ENCODE measurements around the gene FBXO21. TPM values are rescaled to one million over a fixed set of nuclear protein-coding genes. Genes with fewer than 3 reads are reported as not detected.
"Not testable (repeated sequence)": the region's sequence is repeated elsewhere in the genome, so short reads cannot be mapped to it uniquely, and the experiment has no call there.

Gene FBXO21
- total and polyA plus RNA-seq, 3 experiments from 2014 or later, result 27.3 to 48.6 (median 34.6) TPM

DNA sequence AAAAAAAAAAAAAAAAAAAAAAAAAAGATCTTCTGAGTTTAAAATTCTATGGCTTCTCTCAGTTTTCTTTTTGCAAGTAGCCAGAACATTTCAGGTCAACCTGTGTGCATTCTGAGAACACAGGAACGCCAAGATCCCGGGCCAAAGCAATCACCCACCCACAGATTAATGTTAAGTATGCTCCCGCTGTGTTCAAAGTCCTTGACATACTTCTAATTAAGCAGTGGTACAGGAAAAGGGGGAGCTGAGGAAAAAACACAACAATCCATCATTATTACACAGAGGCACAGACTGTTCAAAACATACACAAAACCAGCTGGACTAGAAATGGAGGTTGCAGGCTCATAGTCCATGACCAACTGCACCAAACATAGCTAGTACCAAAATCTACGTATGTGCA, 2.8 kb downstream of the FBXO21 start:
- ChIA-PET CTCF (no interaction called here), POLR2A (interaction anchor here (0.7 to 0.8 kb wide), 2 partner anchors 27 to 115 kb away, joined by 7 to 8 read pairs; no protein-coding TSS in a partner anchor)
- Mint-ChIP-seq H3K4me3 (peak overlapping the region in 2 of 7 donors; percentile 14 to 43), H3K9me3 (no peaks in the 10 kb centered on the region), H3K27me3 (peaks cover 0 to 1% of the 10 kb centered on the region in 2 donors), H3K4me1 (peaks cover 35 to 56% (median 41%) of the 10 kb centered on the region in 3 donors), H3K27ac (no peak overlapping the region), H3K36me3 (peaks cover 7 to 61% (median 15%) of the 10 kb centered on the region in 3 donors)
- H3K9me3 ChIP-seq (ENCODE audit: low read length), result no peaks in the 10 kb centered on the region
- peaks cover 20% of the 10 kb centered on the region for H3K36me3 ChIP-seq (ENCODE audit: insufficient read depth, low read length)
- H3K4me1 ChIP-seq (ENCODE audit: insufficient read depth, low read length), result peaks cover 10% of the 10 kb centered on the region
- no peak for DNase-seq
- H3K27me3 ChIP-seq (ENCODE audit: insufficient read depth, low read length, poor library complexity, severe bottlenecking), result no peaks in the 10 kb centered on the region
- no peak overlapping the region for H3K27ac ChIP-seq (ENCODE audit: low read depth, low read length)
- no peak overlapping the region for H3K4me3 ChIP-seq (ENCODE audit: low read length)

DNA sequence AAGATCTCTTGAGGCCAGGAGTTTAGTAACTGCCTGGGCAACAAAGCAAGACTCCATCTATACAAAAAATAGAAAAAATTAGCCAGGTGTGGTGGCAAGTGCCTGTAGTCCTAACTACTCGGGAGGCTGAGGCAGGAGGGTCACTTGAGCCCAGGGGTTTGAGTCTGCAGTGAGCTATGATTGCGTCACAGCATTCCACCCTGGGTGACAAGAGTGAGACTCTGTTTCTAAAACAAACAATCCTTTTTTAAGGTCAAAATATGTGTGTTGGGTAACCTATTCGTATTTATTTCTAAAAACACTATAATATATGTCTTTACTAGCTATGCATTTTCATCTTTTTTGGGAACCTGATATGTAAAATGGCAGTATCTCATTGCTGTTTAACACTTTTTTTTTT, 7.4 kb downstream of the FBXO21 start:
- Mint-ChIP-seq H3K27ac (no peak overlapping the region), H3K9me3 (no peaks in the 10 kb centered on the region), H3K36me3 (peaks cover 13 to 85% (median 34%) of the 10 kb centered on the region in 3 donors), H3K27me3 (no peaks in the 10 kb centered on the region), H3K4me1 (peaks cover 23 to 54% (median 40%) of the 10 kb centered on the region in 3 donors), H3K4me3 (no peak overlapping the region)
- H3K4me3 ChIP-seq (ENCODE audit: low read length), result no peak overlapping the region
- ChIA-PET CTCF (no interaction called here), POLR2A (no interaction called here)
- H3K27ac ChIP-seq (ENCODE audit: low read depth, low read length), result no peak overlapping the region
- no peaks in the 10 kb centered on the region for H3K27me3 ChIP-seq (ENCODE audit: insufficient read depth, low read length, poor library complexity, severe bottlenecking)
- no peaks in the 10 kb centered on the region for H3K4me1 ChIP-seq (ENCODE audit: insufficient read depth, low read length)
- H3K36me3 ChIP-seq (ENCODE audit: insufficient read depth, low read length), result peaks cover 48% of the 10 kb centered on the region
- no peaks in the 10 kb centered on the region for H3K9me3 ChIP-seq (ENCODE audit: low read length)
- DNase-seq, result no peak

DNA sequence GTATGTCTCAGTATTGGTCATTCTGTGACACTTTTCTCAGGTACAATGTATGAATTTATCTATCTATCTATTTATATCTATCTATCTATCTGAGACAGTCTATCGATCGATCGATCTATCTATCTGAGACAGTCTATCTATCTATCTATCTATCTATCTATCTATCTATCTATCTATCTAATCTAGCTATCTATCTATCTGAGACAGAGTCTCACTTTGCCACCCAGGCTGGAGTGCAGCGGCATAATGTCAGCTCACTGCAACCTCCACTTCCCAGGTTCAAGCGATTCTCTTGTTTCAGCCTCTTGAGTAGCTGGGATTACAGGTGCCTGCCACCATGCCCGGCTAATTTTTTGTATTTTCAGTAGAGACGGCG, 8.8 kb downstream of the FBXO21 start:
- DNase-seq; H3K4me1 ChIP-seq (ENCODE audit: insufficient read depth, low read length); H3K27me3 Mint-ChIP-seq; POLR2A ChIA-PET; H3K27me3 ChIP-seq (ENCODE audit: insufficient read depth, low read length, poor library complexity, severe bottlenecking); H3K9me3 Mint-ChIP-seq; H3K27ac ChIP-seq (ENCODE audit: low read depth, low read length); H3K9me3 ChIP-seq (ENCODE audit: low read length); H3K4me3 ChIP-seq (ENCODE audit: low read length): not testable (repeated sequence)
- CTCF ChIA-PET, result interaction anchor here (1.7 kb wide), 1 partner anchor 17 kb away, joined by 3 read pairs; no protein-coding TSS in a partner anchor
- Mint-ChIP-seq H3K4me1 (peaks cover 19 to 48% (median 33%) of the 10 kb centered on the region in 3 donors), H3K36me3 (peaks cover 17 to 89% (median 36%) of the 10 kb centered on the region in 3 donors), H3K27ac (peak overlapping the region in 1 of 8 donors; percentile 63), H3K4me3 (peak overlapping the region in 1 of 7 donors; percentile 69)
- H3K36me3 ChIP-seq (ENCODE audit: insufficient read depth, low read length), result peaks cover 53% of the 10 kb centered on the region

DNA sequence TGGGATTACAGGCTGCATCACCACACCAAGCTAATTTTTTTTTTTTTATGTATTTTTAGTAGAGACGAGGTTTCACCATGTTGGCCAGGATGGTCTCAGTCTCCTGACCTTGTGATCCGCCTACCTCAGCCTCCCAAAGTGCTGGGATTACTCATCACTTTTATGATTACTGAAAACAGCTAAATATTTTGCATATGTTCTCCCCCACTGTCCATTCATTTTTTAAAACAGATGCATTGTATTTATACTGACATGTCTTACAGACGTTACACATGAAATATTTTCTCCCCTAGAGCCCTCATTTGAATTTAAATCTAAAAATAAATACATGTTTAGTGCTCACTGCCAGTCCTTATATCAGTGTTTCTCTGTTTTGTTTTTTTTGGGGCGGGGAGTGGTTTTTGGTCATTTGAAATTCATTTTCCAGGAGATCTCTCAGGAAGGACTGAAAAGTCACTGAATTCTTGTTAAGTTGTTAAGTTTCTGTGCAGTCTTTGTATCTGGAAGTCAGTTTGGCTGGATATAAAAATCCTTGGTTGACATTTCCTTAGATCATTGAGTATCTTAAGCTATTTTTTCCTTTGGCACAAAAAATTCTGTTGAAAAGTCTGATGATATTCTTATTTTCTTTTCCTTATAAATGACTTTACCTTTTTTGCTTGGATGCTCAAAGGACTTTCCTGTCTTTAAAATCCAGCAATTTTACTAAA, 9.4 kb downstream of the FBXO21 start:
- H3K4me3 ChIP-seq (ENCODE audit: low read length), result no peak overlapping the region
- peaks cover 21 to 44% (median 37%) of the 10 kb centered on the region in 3 donors for H3K4me1 Mint-ChIP-seq
- no peaks in the 10 kb centered on the region for H3K27me3 Mint-ChIP-seq
- CTCF ChIA-PET, result interaction anchor here (1.7 kb wide), 1 partner anchor 17 kb away, joined by 3 read pairs; no protein-coding TSS in a partner anchor
- H3K36me3 ChIP-seq (ENCODE audit: insufficient read depth, low read length), result peaks cover 54% of the 10 kb centered on the region
- H3K4me1 ChIP-seq (ENCODE audit: insufficient read depth, low read length), result no peaks in the 10 kb centered on the region
- H3K9me3 ChIP-seq (ENCODE audit: low read length), result no peaks in the 10 kb centered on the region
- no peaks in the 10 kb centered on the region for H3K9me3 Mint-ChIP-seq
- no peak overlapping the region for H3K4me3 Mint-ChIP-seq
- H3K36me3 Mint-ChIP-seq, result peaks cover 22 to 89% (median 41%) of the 10 kb centered on the region in 3 donors
- H3K27ac ChIP-seq (ENCODE audit: low read depth, low read length), result no peak overlapping the region
- POLR2A ChIA-PET, result no interaction called here
- H3K27me3 ChIP-seq (ENCODE audit: insufficient read depth, low read length, poor library complexity, severe bottlenecking), result no peaks in the 10 kb centered on the region
- no peak for DNase-seq
- peak overlapping the region in 1 of 8 donors; percentile 33 for H3K27ac Mint-ChIP-seq

DNA sequence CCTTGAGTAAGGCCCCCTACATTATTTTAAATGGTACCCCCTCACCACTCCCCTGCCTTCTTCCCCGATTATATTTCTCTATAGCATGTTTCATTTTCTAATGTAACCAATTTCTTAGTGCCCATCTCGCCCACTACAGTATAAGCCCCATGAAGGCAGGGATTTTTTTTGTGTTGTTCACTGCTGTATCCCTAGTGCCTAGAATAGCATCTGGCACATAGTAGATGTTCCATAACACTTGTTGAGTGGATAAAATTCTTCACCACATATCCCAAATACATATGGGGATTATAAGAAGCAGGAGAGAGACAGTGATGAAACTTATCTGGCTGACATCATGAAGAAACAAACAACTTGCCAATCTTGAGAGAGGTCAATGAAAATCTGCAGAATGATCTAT, 11.5 kb downstream of the FBXO21 start:
- no peak for DNase-seq
- H3K9me3 ChIP-seq (ENCODE audit: low read length), result no peaks in the 10 kb centered on the region
- peaks cover 63% of the 10 kb centered on the region for H3K36me3 ChIP-seq (ENCODE audit: insufficient read depth, low read length)
- H3K27ac Mint-ChIP-seq, result peak overlapping the region in 1 of 8 donors; percentile 28
- peaks cover 16 to 37% (median 30%) of the 10 kb centered on the region in 3 donors for H3K4me1 Mint-ChIP-seq
- no peak overlapping the region for H3K4me3 ChIP-seq (ENCODE audit: low read length)
- no peak overlapping the region for H3K4me3 Mint-ChIP-seq
- H3K36me3 Mint-ChIP-seq, result peaks cover 15 to 90% (median 39%) of the 10 kb centered on the region in 3 donors
- no peaks in the 10 kb centered on the region for H3K27me3 ChIP-seq (ENCODE audit: insufficient read depth, low read length, poor library complexity, severe bottlenecking)
- POLR2A ChIA-PET, result no interaction called here
- H3K9me3 Mint-ChIP-seq, result no peaks in the 10 kb centered on the region
- H3K4me1 ChIP-seq (ENCODE audit: insufficient read depth, low read length), result no peaks in the 10 kb centered on the region
- H3K27ac ChIP-seq (ENCODE audit: low read depth, low read length), result no peak overlapping the region
- CTCF ChIA-PET, result no interaction called here
- H3K27me3 Mint-ChIP-seq, result no peaks in the 10 kb centered on the region

DNA sequence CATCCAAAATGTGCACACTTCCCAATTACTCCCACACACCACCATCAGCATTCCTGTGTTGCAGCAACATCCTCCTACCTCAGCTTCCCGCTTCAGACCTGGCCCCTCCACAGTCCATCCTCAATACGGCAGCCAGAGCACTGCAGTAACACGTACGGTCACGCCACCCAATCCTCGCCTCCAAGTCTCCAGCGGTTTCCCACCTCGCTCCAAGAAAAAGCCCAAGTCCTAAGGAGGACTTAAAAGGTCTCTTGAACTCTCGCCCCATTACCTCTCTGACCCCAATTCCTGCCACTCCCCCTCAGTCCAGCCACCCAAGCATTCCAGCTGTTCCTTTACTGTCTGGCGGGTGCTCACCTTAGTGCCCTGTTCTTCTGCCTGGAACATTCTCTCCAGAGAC, 12.0 kb downstream of the FBXO21 start:
- peaks cover 15 to 90% (median 38%) of the 10 kb centered on the region in 3 donors for H3K36me3 Mint-ChIP-seq
- H3K27me3 ChIP-seq (ENCODE audit: insufficient read depth, low read length, poor library complexity, severe bottlenecking), result no peaks in the 10 kb centered on the region
- H3K27ac ChIP-seq (ENCODE audit: low read depth, low read length), result no peak overlapping the region
- H3K27me3 Mint-ChIP-seq, result no peaks in the 10 kb centered on the region
- ChIA-PET POLR2A (interaction anchor here (0.5 kb wide), 1 partner anchor 21 kb away, joined by 4 read pairs; no protein-coding TSS in a partner anchor), CTCF (no interaction called here)
- no peak overlapping the region for H3K4me3 Mint-ChIP-seq
- H3K27ac Mint-ChIP-seq, result peak overlapping the region in 3 of 8 donors; percentile 4 to 37 (median 13)
- H3K4me3 ChIP-seq (ENCODE audit: low read length), result no peak overlapping the region
- no peaks in the 10 kb centered on the region for H3K9me3 Mint-ChIP-seq
- peaks cover 63% of the 10 kb centered on the region for H3K36me3 ChIP-seq (ENCODE audit: insufficient read depth, low read length)
- H3K9me3 ChIP-seq (ENCODE audit: low read length), result no peaks in the 10 kb centered on the region
- H3K4me1 ChIP-seq (ENCODE audit: insufficient read depth, low read length), result no peaks in the 10 kb centered on the region
- no peak for DNase-seq
- H3K4me1 Mint-ChIP-seq, result peaks cover 16 to 34% (median 28%) of the 10 kb centered on the region in 3 donors

DNA sequence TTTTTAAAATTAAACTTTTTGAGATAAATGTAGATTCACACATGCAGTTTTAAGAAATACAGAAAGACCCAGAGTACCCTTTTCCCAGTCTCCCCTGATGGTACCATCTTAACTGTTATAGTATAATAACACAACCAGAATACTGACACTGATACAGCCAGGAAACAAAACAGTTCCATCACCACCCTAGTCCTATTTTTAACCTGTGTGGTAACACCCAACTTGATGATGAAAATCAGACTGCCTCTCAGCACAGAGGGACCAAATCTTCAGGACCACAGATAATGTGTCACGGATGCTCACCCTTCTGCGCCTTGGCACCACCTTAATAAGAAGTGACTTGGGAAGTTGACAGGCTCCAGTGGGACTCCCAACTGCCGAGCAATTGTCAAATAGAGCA, 18.1 kb downstream of the FBXO21 start:
- Histone ChIP-seq H3K4me3 (ENCODE audit: low read length) (no peak overlapping the region), H3K27me3 (ENCODE audit: insufficient read depth, low read length, poor library complexity, severe bottlenecking) (no peaks in the 10 kb centered on the region), H3K4me1 (ENCODE audit: insufficient read depth, low read length) (no peaks in the 10 kb centered on the region), H3K27ac (ENCODE audit: low read depth, low read length) (no peak overlapping the region), H3K36me3 (ENCODE audit: insufficient read depth, low read length) (peaks cover 52% of the 10 kb centered on the region), H3K9me3 (ENCODE audit: low read length) (no peaks in the 10 kb centered on the region)
- H3K36me3 Mint-ChIP-seq, result peaks cover 9 to 94% (median 39%) of the 10 kb centered on the region in 3 donors
- peaks cover 9 to 26% (median 11%) of the 10 kb centered on the region in 3 donors for H3K4me1 Mint-ChIP-seq
- CTCF ChIA-PET, result no interaction called here
- H3K4me3 Mint-ChIP-seq, result no peak overlapping the region
- no peaks in the 10 kb centered on the region for H3K9me3 Mint-ChIP-seq
- peak overlapping the region in 3 of 8 donors; percentile 12 to 40 (median 36) for H3K27ac Mint-ChIP-seq
- H3K27me3 Mint-ChIP-seq, result no peaks in the 10 kb centered on the region
- POLR2A ChIA-PET, result no interaction called here
- no peak for DNase-seq

DNA sequence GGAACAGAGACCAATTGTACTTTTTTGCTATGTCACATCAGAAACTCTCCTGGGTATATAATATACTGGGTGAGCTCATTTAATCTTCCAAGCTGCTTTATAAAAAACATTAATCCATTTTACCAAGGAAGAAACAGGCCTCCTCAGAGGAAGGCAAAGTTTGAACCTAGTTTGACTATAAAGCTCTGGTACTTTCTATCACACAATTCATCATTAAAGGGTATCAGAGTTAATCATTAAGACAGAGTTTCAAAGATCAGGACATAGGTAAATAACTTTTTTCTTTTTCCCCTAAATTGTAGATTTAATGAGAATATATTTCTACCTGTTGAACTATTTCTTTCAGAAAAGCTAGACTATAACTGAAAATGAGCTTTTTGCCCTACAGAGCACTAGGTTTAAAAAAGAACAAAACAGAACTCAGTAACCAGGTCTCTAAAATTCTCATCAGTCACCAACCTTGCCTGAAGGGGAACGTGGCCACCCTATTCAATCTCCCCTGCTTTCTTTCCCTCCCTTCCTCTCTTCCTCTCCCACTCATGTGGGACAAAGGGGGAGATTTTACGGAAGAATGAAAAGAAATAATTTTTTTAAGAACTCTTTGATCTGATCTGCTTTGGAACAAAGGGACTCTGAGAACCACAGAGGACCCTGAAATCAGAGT, 18.6 kb downstream of the FBXO21 start:
- H3K4me1 ChIP-seq (ENCODE audit: insufficient read depth, low read length), result no peaks in the 10 kb centered on the region
- Mint-ChIP-seq H3K4me1 (peaks cover 9 to 26% (median 14%) of the 10 kb centered on the region in 3 donors), H3K9me3 (no peaks in the 10 kb centered on the region), H3K27ac (peak overlapping the region in 4 of 8 donors; percentile 36 to 72 (median 46)), H3K27me3 (no peaks in the 10 kb centered on the region), H3K36me3 (peaks cover 5 to 95% (median 43%) of the 10 kb centered on the region in 3 donors), H3K4me3 (no peak overlapping the region)
- no peak for DNase-seq
- H3K9me3 ChIP-seq (ENCODE audit: low read length), result no peaks in the 10 kb centered on the region
- CTCF ChIA-PET, result interaction anchor here (0.6 kb wide), 1 partner anchor 484 kb away, joined by 3 read pairs; no protein-coding TSS in a partner anchor
- POLR2A ChIA-PET, result no interaction called here
- H3K27me3 ChIP-seq (ENCODE audit: insufficient read depth, low read length, poor library complexity, severe bottlenecking), result no peaks in the 10 kb centered on the region
- no peak overlapping the region for H3K27ac ChIP-seq (ENCODE audit: low read depth, low read length)
- peaks cover 52% of the 10 kb centered on the region for H3K36me3 ChIP-seq (ENCODE audit: insufficient read depth, low read length)
- no peak overlapping the region for H3K4me3 ChIP-seq (ENCODE audit: low read length)

All from CD8-positive, alpha-beta memory T cell (primary cell).